Naive B cell (primary cell): ENCODE results near the gene VRK1. TPM values are rescaled to one million over a fixed set of nuclear protein-coding genes. Genes with fewer than 3 reads are reported as not detected.

Experiments
- ATAC-seq, 2 donors: fragments of 150-1000 bp; cut with Tn5 transposase; 2 replicates each; pipeline ENCODE4 v1.10.0; 2021; ENCODE audit warnings: low read depth in 2 of 2, mild to moderate bottlenecking in 2 of 2, moderate library complexity in 2 of 2
- DNase-seq: peaks from one replicate; pipeline ENCODE4 v3.0.0; 2022
- H3K27ac Mint-ChIP-seq, 6 donors: one replicate each; pipeline ENCODE4 v1.8.0; 2020 to 2022; ENCODE audit warnings: mild to moderate bottlenecking in 6 of 6, mixed read lengths in 6 of 6, moderate library complexity in 5 of 6, inconsistent platforms in 2 of 6
- H3K27me3 Mint-ChIP-seq, 3 donors: one replicate each; pipeline ENCODE4 v1.8.0; 2021 to 2022; ENCODE audit warnings: mixed read lengths in 3 of 3, mild to moderate bottlenecking in 1 of 3
- H3K36me3 Mint-ChIP-seq, 2 donors: one replicate each; pipeline ENCODE4 v1.8.0; 2020 to 2022; ENCODE audit warnings: mixed read lengths in 2 of 2, inconsistent platforms in 1 of 2, mild to moderate bottlenecking in 1 of 2
- H3K4me1 Mint-ChIP-seq, 3 donors: one replicate each; pipeline ENCODE4 v1.8.0; 2020 to 2022; ENCODE audit warnings: mixed read lengths in 3 of 3, inconsistent platforms in 1 of 3, mild to moderate bottlenecking in 1 of 3, moderate library complexity in 1 of 3
- H3K4me3 Mint-ChIP-seq, 8 donors: one replicate each; pipeline ENCODE4 v1.8.0; 2020 to 2022; ENCODE audit warnings: mild to moderate bottlenecking in 8 of 8, mixed read lengths in 8 of 8, moderate library complexity in 8 of 8, inconsistent platforms in 2 of 8
- H3K9me3 Mint-ChIP-seq, 7 donors: one replicate each; pipeline ENCODE4 v1.8.0; 2020 to 2022; ENCODE audit warnings: mixed read lengths in 7 of 7, mild to moderate bottlenecking in 5 of 7, inconsistent platforms in 2 of 7, moderate library complexity in 1 of 7
- polyA plus RNA-seq, 6 donors: library from polyadenylated mRNA; unstranded; fragments of 300-500 nt; fragmentation: Illumina TruSeq; gene quantifications; one replicate each; pipeline ENCODE4 v1.2.3, GENCODE V29; 2021; ENCODE audit warnings: low read depth in 6 of 6

VRK1 gene
- polyA plus RNA-seq, 6 donors from 2014 or later = 55.6 to 81.2 (median 61.3) TPM

- Mint-ChIP-seq H3K9me3 (peaks cover 0 to 1% (median 0%) of the 10 kb centered on the region in 7 donors), H3K27me3 (no peaks in the 10 kb centered on the region), H3K27ac (no peak overlapping the region), H3K4me3 (no peak overlapping the region), H3K4me1 (peaks cover 13 to 23% (median 16%) of the 10 kb centered on the region in 3 donors), H3K36me3 (peaks cover 5 to 9% of the 10 kb centered on the region in 2 donors)
- DNase-seq (no peak), ATAC-seq (no peak)
Observed at GRCh38 chr14:96817750-96818666, 20.8 kb downstream of the VRK1 start.

GRCh38 chr14:96821501-96821900 lies 24.3 kb downstream of the VRK1 start:
- H3K27ac Mint-ChIP-seq = no peak overlapping the region
- peaks cover 0 to 6% (median 4%) of the 10 kb centered on the region in 7 donors for H3K9me3 Mint-ChIP-seq
- DNase-seq (no peak), ATAC-seq (no peak)
- no peak overlapping the region for H3K4me3 Mint-ChIP-seq
- H3K27me3 Mint-ChIP-seq = no peaks in the 10 kb centered on the region
- peaks cover 13 to 19% of the 10 kb centered on the region in 2 donors for H3K36me3 Mint-ChIP-seq
- peaks cover 25 to 32% (median 27%) of the 10 kb centered on the region in 3 donors for H3K4me1 Mint-ChIP-seq

GRCh38 chr14:96823652-96824051 lies 26.5 kb downstream of the VRK1 start:
- DNase-seq (no peak), ATAC-seq (no peak)
- no peak overlapping the region for H3K4me3 Mint-ChIP-seq
- H3K36me3 Mint-ChIP-seq = peaks cover 20 to 21% of the 10 kb centered on the region in 2 donors
- peaks cover 0 to 12% (median 6%) of the 10 kb centered on the region in 7 donors for H3K9me3 Mint-ChIP-seq
- no peaks in the 10 kb centered on the region for H3K27me3 Mint-ChIP-seq
- H3K27ac Mint-ChIP-seq = peak overlapping the region in 1 of 6 donors; percentile 78
- peaks cover 30 to 41% (median 32%) of the 10 kb centered on the region in 3 donors for H3K4me1 Mint-ChIP-seq

GRCh38 chr14:96824283-96824682 lies 27.1 kb downstream of the VRK1 start:
- Mint-ChIP-seq H3K36me3 (peaks cover 22 to 27% of the 10 kb centered on the region in 2 donors), H3K4me3 (peak overlapping the region in 1 of 8 donors; percentile 18), H3K9me3 (peaks cover 1 to 16% (median 10%) of the 10 kb centered on the region in 7 donors), H3K4me1 (peaks cover 30 to 41% (median 35%) of the 10 kb centered on the region in 3 donors), H3K27me3 (no peaks in the 10 kb centered on the region), H3K27ac (peak overlapping the region in 1 of 6 donors; percentile 49)
- ATAC-seq (no peak), DNase-seq (no peak)

GRCh38 chr14:96826818-96827217 lies 29.6 kb downstream of the VRK1 start:
- H3K4me3 Mint-ChIP-seq = no peak overlapping the region
- peak overlapping the region in 1 of 6 donors; percentile 29 for H3K27ac Mint-ChIP-seq
- peaks cover 4 to 32% (median 26%) of the 10 kb centered on the region in 7 donors for H3K9me3 Mint-ChIP-seq
- DNase-seq = no peak
- no peaks in the 10 kb centered on the region for H3K27me3 Mint-ChIP-seq
- peaks cover 26 to 35% of the 10 kb centered on the region in 2 donors for H3K36me3 Mint-ChIP-seq
- ATAC-seq = no peak
- H3K4me1 Mint-ChIP-seq = peaks cover 37 to 45% (median 38%) of the 10 kb centered on the region in 3 donors

GRCh38 chr14:96827290-96827689 lies 30.1 kb downstream of the VRK1 start:
- Mint-ChIP-seq H3K9me3 (peaks cover 4 to 32% (median 26%) of the 10 kb centered on the region in 7 donors), H3K27me3 (no peaks in the 10 kb centered on the region), H3K4me3 (no peak overlapping the region), H3K4me1 (peaks cover 36 to 44% (median 38%) of the 10 kb centered on the region in 3 donors), H3K27ac (peak overlapping the region in 2 of 6 donors; percentile 10 to 29), H3K36me3 (peaks cover 26 to 35% of the 10 kb centered on the region in 2 donors)
- DNase-seq = no peak
- ATAC-seq = no peak

- H3K27me3 Mint-ChIP-seq = no peaks in the 10 kb centered on the region
- peaks cover 20 to 33% of the 10 kb centered on the region in 2 donors for H3K36me3 Mint-ChIP-seq
- peaks cover 0 to 27% (median 22%) of the 10 kb centered on the region in 7 donors for H3K9me3 Mint-ChIP-seq
- H3K27ac Mint-ChIP-seq = no peak overlapping the region
- ATAC-seq (no peak), DNase-seq (no peak)
- no peak overlapping the region for H3K4me3 Mint-ChIP-seq
- peaks cover 26 to 30% (median 26%) of the 10 kb centered on the region in 3 donors for H3K4me1 Mint-ChIP-seq
Observed at GRCh38 chr14:96829791-96830190, 32.6 kb downstream of the VRK1 start.

- ATAC-seq (no peak), DNase-seq (no peak)
- Mint-ChIP-seq H3K36me3 (peaks cover 28 to 44% of the 10 kb centered on the region in 2 donors), H3K9me3 (peaks cover 0 to 27% (median 22%) of the 10 kb centered on the region in 7 donors), H3K27ac (peak overlapping the region; percentile 26 to 61 (median 53)), H3K4me3 (peak overlapping the region in 2 of 8 donors; percentile 37 to 49), H3K27me3 (no peaks in the 10 kb centered on the region), H3K4me1 (peaks cover 18 to 20% (median 19%) of the 10 kb centered on the region in 3 donors)
Observed at GRCh38 chr14:96830946-96831345, 33.8 kb downstream of the VRK1 start.

GRCh38 chr14:96832351-96832750 lies 35.2 kb downstream of the VRK1 start:
- H3K27me3 Mint-ChIP-seq = no peaks in the 10 kb centered on the region
- DNase-seq (no peak), ATAC-seq (no peak)
- H3K4me3 Mint-ChIP-seq = no peak overlapping the region
- H3K36me3 Mint-ChIP-seq = peaks cover 37 to 57% of the 10 kb centered on the region in 2 donors
- peaks cover 0 to 27% (median 22%) of the 10 kb centered on the region in 7 donors for H3K9me3 Mint-ChIP-seq
- no peak overlapping the region for H3K27ac Mint-ChIP-seq
- H3K4me1 Mint-ChIP-seq = peaks cover 11 to 16% (median 14%) of the 10 kb centered on the region in 3 donors

- ATAC-seq = no peak
- no peaks in the 10 kb centered on the region for H3K27me3 Mint-ChIP-seq
- no peak for DNase-seq
- H3K27ac Mint-ChIP-seq = no peak overlapping the region
- H3K36me3 Mint-ChIP-seq = peaks cover 39 to 45% of the 10 kb centered on the region in 2 donors
- H3K9me3 Mint-ChIP-seq = no peaks in the 10 kb centered on the region
- peaks cover 2 to 5% (median 4%) of the 10 kb centered on the region in 3 donors for H3K4me1 Mint-ChIP-seq
- no peak overlapping the region for H3K4me3 Mint-ChIP-seq
Observed at GRCh38 chr14:96838449-96838848, 41.3 kb downstream of the VRK1 start.

- H3K27ac Mint-ChIP-seq = peak overlapping the region in 1 of 6 donors; percentile 28
- no peak overlapping the region for H3K4me3 Mint-ChIP-seq
- no peaks in the 10 kb centered on the region for H3K27me3 Mint-ChIP-seq
- peaks cover 2 to 6% (median 4%) of the 10 kb centered on the region in 3 donors for H3K4me1 Mint-ChIP-seq
- no peaks in the 10 kb centered on the region for H3K9me3 Mint-ChIP-seq
- no peak for DNase-seq
- ATAC-seq = no peak
- H3K36me3 Mint-ChIP-seq = peaks cover 39 to 43% of the 10 kb centered on the region in 2 donors
Observed at GRCh38 chr14:96839251-96839650, 42.1 kb downstream of the VRK1 start.

GRCh38 chr14:96843137-96843536 lies 46.0 kb downstream of the VRK1 start:
- Mint-ChIP-seq H3K27me3 (no peaks in the 10 kb centered on the region), H3K27ac (peak overlapping the region in 1 of 6 donors; percentile 52)
- ATAC-seq = no peak

GRCh38 chr14:96844857-96845570 lies 47.8 kb downstream of the VRK1 start:
- Mint-ChIP-seq H3K36me3 (peaks cover 27 to 37% of the 10 kb centered on the region in 2 donors), H3K27me3 (no peaks in the 10 kb centered on the region), H3K4me1 (peaks cover 4 to 13% (median 10%) of the 10 kb centered on the region in 3 donors), H3K9me3 (no peaks in the 10 kb centered on the region), H3K4me3 (no peak overlapping the region), H3K27ac (peak overlapping the region in 2 of 6 donors; percentile 66 to 82)
- DNase-seq (no peak), ATAC-seq (no peak)

More at GRCh38 chr14:96843137-96843536, 46.0 kb downstream of the VRK1 start:
- Mint-ChIP-seq H3K36me3 (peaks cover 17 to 32% of the 10 kb centered on the region in 2 donors), H3K9me3 (no peaks in the 10 kb centered on the region), H3K4me3 (no peak overlapping the region), H3K4me1 (peaks cover 4 to 14% (median 10%) of the 10 kb centered on the region in 3 donors)
- no peak for DNase-seq
